ENCODE data around the gene POLH. TPM values are rescaled to one million over a fixed set of nuclear protein-coding genes. Genes with fewer than 3 reads are reported as not detected.
A peak's percentile ranks its signal among the peaks of the same experiment; 100 is the strongest.

The POLH gene
- total and polyA plus RNA-seq, 2 donors (not counting 1 experiment from before 2014, with no cell fraction given), result 19.0 to 21.8 TPM

- TF ChIP-seq CTCF (conservative IDR thresholded peaks at IDR 0.05 in 1 of 2, IDR thresholded peaks at IDR 0.05 in 1 of 2; ENCODE audit: low read depth in 1 of 2, low read length in 2 of 2) (no peak), EZH2 (IDR thresholded peaks at IDR 0.05; ENCODE audit: low read length, missing control alignments) (no peak)
- no peak for DNase-seq (ENCODE audit: low read depth in 2 of 2)
- H3K4me2 ChIP-seq (ENCODE audit: extremely low read depth, insufficient read depth, low read length), result no peak overlapping the region
- no peaks in the 10 kb centered on the region for H3K9me3 ChIP-seq (ENCODE audit: control insufficient read depth, insufficient read depth, low read depth, low read length)
- H3K36me3 ChIP-seq (ENCODE audit: control insufficient read depth, insufficient read depth, low read length), result peaks cover 3% of the 10 kb centered on the region
- no peaks in the 10 kb centered on the region for H4K20me1 ChIP-seq (ENCODE audit: control insufficient read depth, extremely low read depth, insufficient read depth, low read length)
- H3K79me2 ChIP-seq (ENCODE audit: control insufficient read depth, insufficient read depth, low read length), result no peaks in the 10 kb centered on the region
- no peaks in the 10 kb centered on the region for H3K4me1 ChIP-seq (ENCODE audit: control insufficient read depth, extremely low read depth, insufficient read depth, low read length)
- H3K27ac ChIP-seq (ENCODE audit: insufficient read depth, low read length), result no peak overlapping the region
- no peak overlapping the region for H2AFZ ChIP-seq (ENCODE audit: low read length)
- H3K4me3 ChIP-seq (replicated peaks in 1 of 4; ENCODE audit: control extremely low read depth in 1 of 4, insufficient read depth in 1 of 4, low read depth in 3 of 4, low read length in 4 of 4), result no peak overlapping the region
- H3K27me3 ChIP-seq (ENCODE audit: control insufficient read depth, insufficient read depth, low read length), result no peaks in the 10 kb centered on the region
- H3K9ac ChIP-seq (ENCODE audit: insufficient read depth, low read length), result no peak overlapping the region
Measured at GRCh38 chr6:43606019-43606418, 30.0 kb downstream of the POLH start.

- no peak overlapping the region for H3K9ac ChIP-seq (ENCODE audit: insufficient read depth, low read length)
- H3K27me3 ChIP-seq (ENCODE audit: control insufficient read depth, insufficient read depth, low read length), result no peaks in the 10 kb centered on the region
- no peak overlapping the region for H3K4me2 ChIP-seq (ENCODE audit: extremely low read depth, insufficient read depth, low read length)
- H2AFZ ChIP-seq (ENCODE audit: low read length), result no peak overlapping the region
- H3K4me1 ChIP-seq (ENCODE audit: control insufficient read depth, extremely low read depth, insufficient read depth, low read length), result no peaks in the 10 kb centered on the region
- H3K9me3 ChIP-seq (ENCODE audit: control insufficient read depth, insufficient read depth, low read depth, low read length), result no peaks in the 10 kb centered on the region
- no peaks in the 10 kb centered on the region for H3K79me2 ChIP-seq (ENCODE audit: control insufficient read depth, insufficient read depth, low read length)
- peak; percentile 70 to 93 for DNase-seq (ENCODE audit: low read depth in 2 of 2)
- H3K27ac ChIP-seq (ENCODE audit: insufficient read depth, low read length), result no peak overlapping the region
- no peaks in the 10 kb centered on the region for H4K20me1 ChIP-seq (ENCODE audit: control insufficient read depth, extremely low read depth, insufficient read depth, low read length)
- TF ChIP-seq CTCF (conservative IDR thresholded peaks at IDR 0.05 in 1 of 2, IDR thresholded peaks at IDR 0.05 in 1 of 2; ENCODE audit: low read depth in 1 of 2, low read length in 2 of 2), result peak; percentile 82 to 95
- no peak for TF ChIP-seq EZH2 (IDR thresholded peaks at IDR 0.05; ENCODE audit: low read length, missing control alignments)
- H3K36me3 ChIP-seq (ENCODE audit: control insufficient read depth, insufficient read depth, low read length), result peaks cover 3% of the 10 kb centered on the region
- H3K4me3 ChIP-seq (replicated peaks in 1 of 4; ENCODE audit: control extremely low read depth in 1 of 4, insufficient read depth in 1 of 4, low read depth in 3 of 4, low read length in 4 of 4), result no peak overlapping the region
Measured at GRCh38 chr6:43608310-43608763, 32.4 kb downstream of the POLH start.

GRCh38 chr6:43608807-43609206 is 32.8 kb downstream of the POLH start:
- H3K4me2 ChIP-seq (ENCODE audit: extremely low read depth, insufficient read depth, low read length), result no peak overlapping the region
- H3K9me3 ChIP-seq (ENCODE audit: control insufficient read depth, insufficient read depth, low read depth, low read length), result no peaks in the 10 kb centered on the region
- H3K27ac ChIP-seq (ENCODE audit: insufficient read depth, low read length), result no peak overlapping the region
- no peak overlapping the region for H2AFZ ChIP-seq (ENCODE audit: low read length)
- no peaks in the 10 kb centered on the region for H3K79me2 ChIP-seq (ENCODE audit: control insufficient read depth, insufficient read depth, low read length)
- DNase-seq (ENCODE audit: low read depth in 2 of 2), result no peak
- no peaks in the 10 kb centered on the region for H4K20me1 ChIP-seq (ENCODE audit: control insufficient read depth, extremely low read depth, insufficient read depth, low read length)
- H3K36me3 ChIP-seq (ENCODE audit: control insufficient read depth, insufficient read depth, low read length), result peaks cover 3% of the 10 kb centered on the region
- H3K27me3 ChIP-seq (ENCODE audit: control insufficient read depth, insufficient read depth, low read length), result no peaks in the 10 kb centered on the region
- no peak overlapping the region for H3K9ac ChIP-seq (ENCODE audit: insufficient read depth, low read length)
- TF ChIP-seq EZH2 (IDR thresholded peaks at IDR 0.05; ENCODE audit: low read length, missing control alignments) (no peak), CTCF (conservative IDR thresholded peaks at IDR 0.05 in 1 of 2, IDR thresholded peaks at IDR 0.05 in 1 of 2; ENCODE audit: low read depth in 1 of 2, low read length in 2 of 2) (no peak)
- no peaks in the 10 kb centered on the region for H3K4me1 ChIP-seq (ENCODE audit: control insufficient read depth, extremely low read depth, insufficient read depth, low read length)
- H3K4me3 ChIP-seq (replicated peaks in 1 of 4; ENCODE audit: control extremely low read depth in 1 of 4, insufficient read depth in 1 of 4, low read depth in 3 of 4, low read length in 4 of 4), result no peak overlapping the region

Measured in fibroblast of lung (primary cell).